ENCODE data around the gene RNF41. TPM values are rescaled to one million over a fixed set of nuclear protein-coding genes. Genes with fewer than 3 reads are reported as not detected.
"Not testable (repeated sequence)": the region's sequence is repeated elsewhere in the genome, so short reads cannot be mapped to it uniquely, and the experiment has no call there.

Gene RNF41
- 42.1 TPM for polyA plus RNA-seq (2013, experiment 1 of 2)
- polyA plus RNA-seq (2013, experiment 2 of 2), result 45.8 TPM

DNA sequence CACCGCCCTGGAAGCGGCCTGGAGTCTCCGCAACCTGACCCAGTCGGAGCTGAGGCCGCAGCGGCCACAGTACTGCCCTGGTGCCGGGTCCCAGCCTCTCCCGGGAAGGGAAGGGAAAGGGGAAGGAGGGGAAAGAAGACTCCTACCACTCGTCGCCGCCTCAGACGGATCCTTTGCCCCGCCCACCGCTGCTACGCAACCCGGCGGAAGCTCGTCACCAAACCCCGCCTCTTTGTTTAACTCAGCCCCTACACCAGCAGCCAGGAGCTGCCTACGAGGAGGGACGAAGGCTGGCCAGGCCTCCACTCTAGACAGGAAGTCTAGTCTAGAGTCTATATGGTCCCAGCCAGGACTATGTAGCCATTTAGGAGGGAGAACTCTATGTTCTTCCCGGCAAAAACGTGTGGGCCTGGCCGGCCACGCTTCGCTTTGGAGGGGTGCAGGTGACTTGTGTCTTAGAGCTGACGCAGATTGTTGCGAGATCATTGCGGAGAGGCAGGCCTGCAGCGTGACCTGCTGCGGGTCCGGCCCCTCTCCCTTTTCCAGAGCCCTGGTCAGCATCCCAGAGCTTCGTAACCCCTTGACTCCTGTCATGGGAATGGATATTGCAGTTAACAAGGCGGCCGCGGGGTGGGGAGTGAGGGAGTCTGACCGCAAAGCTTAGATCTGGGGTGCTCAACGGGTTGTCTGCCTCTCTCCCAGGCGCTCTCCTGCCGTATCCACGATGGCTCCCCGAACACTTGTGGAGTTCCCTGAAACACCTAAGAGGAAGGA lies at the start of gene RNF41:
Gene RNF41 (minus strand): TSS at position 166 of the 774 bp plus-strand sequence. CDS start 7,875 bp downstream, outside the sequence.
- no peak within 1 kb of the TSS for H2BK120ac ChIP-seq (ENCODE audit: low read depth, low read length)
- peak within 1 kb of the TSS; percentile 94 for H3K56ac ChIP-seq (ENCODE audit: low read length)
- peaks cover 3% of the 10 kb centered on the region for H3K79me1 ChIP-seq (ENCODE audit: low read length)
- H3K27me3 ChIP-seq (ENCODE audit: insufficient read depth, low read length, poor library complexity), result no peaks in the 10 kb centered on the region
- H3K36me3 ChIP-seq (ENCODE audit: control insufficient read depth, insufficient read depth, low read length), result no peaks in the 10 kb centered on the region
- peak within 1 kb of the TSS; percentile 84 for H3K27ac ChIP-seq (ENCODE audit: low read depth, low read length)
- no CpG with 5 or more reads among the region's 42 CpGs for WGBS (ENCODE audit: extremely low coverage, insufficient coverage, low lambda C conversion rate)
- no peaks in the 10 kb centered on the region for H3K4me1 ChIP-seq (ENCODE audit: control insufficient read depth, low read depth, low read length)
- H2AK5ac ChIP-seq (ENCODE audit: low read length), result peak within 1 kb of the TSS; percentile 91
- H3K18ac ChIP-seq (ENCODE audit: low read length), result peak within 1 kb of the TSS; percentile 23
- H3K4ac ChIP-seq (ENCODE audit: low read depth, low read length), result peak within 1 kb of the TSS; percentile 28
- H2BK5ac ChIP-seq (ENCODE audit: low read length), result peak within 1 kb of the TSS; percentile 45
- H3K23ac ChIP-seq (ENCODE audit: low read length), result peak within 1 kb of the TSS; percentile 98
- no peak within 1 kb of the TSS for H2BK15ac ChIP-seq (replicated peaks; ENCODE audit: low read depth)
- H3K4me3 ChIP-seq (ENCODE audit: low read length), result peak within 1 kb of the TSS; percentile 95
- peak within 1 kb of the TSS; percentile 43 for H4K8ac ChIP-seq (ENCODE audit: low read depth, low read length)
- peak within 1 kb of the TSS; percentile 92 for H3K9ac ChIP-seq (ENCODE audit: low read length)
- H3K4me2 ChIP-seq (ENCODE audit: low read length), result peak within 1 kb of the TSS; percentile 98
- peaks cover 12% of the 10 kb centered on the region for H3K79me2 ChIP-seq (ENCODE audit: control insufficient read depth, insufficient read depth, low read length)
- DNase-seq, result peak; percentile 99
- H4K5ac ChIP-seq (ENCODE audit: low read length), result no peak within 1 kb of the TSS

GRCh38 chr12:56271031-56271430 lies 49.3 kb upstream of the RNF41 start:
- no peak overlapping the region for H3K27ac ChIP-seq (ENCODE audit: low read depth, low read length)
- H3K4me2 ChIP-seq (ENCODE audit: low read length), result no peak overlapping the region
- no peaks in the 10 kb centered on the region for H3K79me1 ChIP-seq (ENCODE audit: low read length)
- peak; percentile 64 for DNase-seq
- no peaks in the 10 kb centered on the region for H3K4me1 ChIP-seq (ENCODE audit: control insufficient read depth, low read depth, low read length)
- no peak overlapping the region for H3K23ac ChIP-seq (ENCODE audit: low read length)
- no peak overlapping the region for H3K9ac ChIP-seq (ENCODE audit: low read length)
- no peak overlapping the region for H3K18ac ChIP-seq (ENCODE audit: low read length)
- H3K4me3 ChIP-seq (ENCODE audit: low read length), result no peak overlapping the region
- H4K8ac ChIP-seq (ENCODE audit: low read depth, low read length), result no peak overlapping the region
- H2BK120ac ChIP-seq (ENCODE audit: low read depth, low read length), result no peak overlapping the region
- no peaks in the 10 kb centered on the region for H3K27me3 ChIP-seq (ENCODE audit: insufficient read depth, low read length, poor library complexity)
- H2AK5ac ChIP-seq (ENCODE audit: low read length), result no peak overlapping the region
- no peaks in the 10 kb centered on the region for H3K79me2 ChIP-seq (ENCODE audit: control insufficient read depth, insufficient read depth, low read length)
- no peak overlapping the region for H2BK5ac ChIP-seq (ENCODE audit: low read length)
- H4K5ac ChIP-seq (ENCODE audit: low read length), result no peak overlapping the region
- H3K36me3 ChIP-seq (ENCODE audit: control insufficient read depth, insufficient read depth, low read length), result peaks cover 10% of the 10 kb centered on the region
- H3K56ac ChIP-seq (ENCODE audit: low read length), result no peak overlapping the region
- no peak overlapping the region for H2BK15ac ChIP-seq (replicated peaks; ENCODE audit: low read depth)
- WGBS (ENCODE audit: extremely low coverage, insufficient coverage, low lambda C conversion rate), result no CpG with 5 or more reads among the region's 1 CpG
- no peak overlapping the region for H3K4ac ChIP-seq (ENCODE audit: low read depth, low read length)

DNA sequence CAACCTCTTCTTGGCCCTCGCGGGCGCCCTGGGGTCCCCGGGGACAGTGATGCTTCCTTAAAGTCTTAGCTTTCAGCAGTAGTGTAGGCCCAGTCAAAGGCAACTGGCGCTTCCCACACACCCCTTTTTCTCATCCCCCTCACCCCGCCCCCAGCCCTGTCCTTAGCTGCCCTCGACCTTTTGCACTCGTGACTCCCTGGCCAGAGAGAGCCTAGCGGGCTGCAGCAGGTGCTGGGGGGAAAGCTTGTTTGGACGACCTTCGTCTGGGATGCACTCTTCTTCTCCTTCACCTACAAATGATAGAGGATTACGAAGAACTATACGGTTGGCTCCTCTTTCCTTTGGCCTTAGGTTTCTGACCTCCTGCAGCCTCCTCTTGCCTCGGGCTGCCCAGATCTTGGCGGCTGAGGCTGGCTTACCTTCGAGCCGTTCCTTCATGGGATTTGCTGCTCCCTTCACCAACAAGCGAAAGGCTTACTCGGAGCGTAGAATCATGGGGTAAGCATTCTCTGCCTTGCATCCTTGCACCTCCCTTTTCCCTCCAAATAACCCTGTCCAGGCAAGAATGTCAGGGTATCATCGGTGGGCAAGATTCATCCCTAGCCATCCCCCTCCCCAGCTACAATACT lies 45.8 kb upstream of the RNF41 start:
- Histone ChIP-seq H3K9ac (ENCODE audit: low read length) (peak overlapping the region; percentile 33), H3K56ac (ENCODE audit: low read length) (peak overlapping the region; percentile 47), H3K79me2 (ENCODE audit: control insufficient read depth, insufficient read depth, low read length) (no peaks in the 10 kb centered on the region), H2BK5ac (ENCODE audit: low read length) (no peak overlapping the region), H4K8ac (ENCODE audit: low read depth, low read length) (no peak overlapping the region), H3K27me3 (ENCODE audit: insufficient read depth, low read length, poor library complexity) (no peaks in the 10 kb centered on the region), H2BK120ac (ENCODE audit: low read depth, low read length) (no peak overlapping the region), H3K4me2 (ENCODE audit: low read length) (peak overlapping the region; percentile 20), H3K36me3 (ENCODE audit: control insufficient read depth, insufficient read depth, low read length) (no peaks in the 10 kb centered on the region), H3K23ac (ENCODE audit: low read length) (no peak overlapping the region), H3K79me1 (ENCODE audit: low read length) (no peaks in the 10 kb centered on the region), H4K5ac (ENCODE audit: low read length) (no peak overlapping the region), H3K4me1 (ENCODE audit: control insufficient read depth, low read depth, low read length) (no peaks in the 10 kb centered on the region), H2AK5ac (ENCODE audit: low read length) (no peak overlapping the region), H3K4ac (ENCODE audit: low read depth, low read length) (no peak overlapping the region), H3K18ac (ENCODE audit: low read length) (no peak overlapping the region), H2BK15ac (replicated peaks; ENCODE audit: low read depth) (no peak overlapping the region), H3K27ac (ENCODE audit: low read depth, low read length) (no peak overlapping the region), H3K4me3 (ENCODE audit: low read length) (peak overlapping the region; percentile 28)
- WGBS (ENCODE audit: extremely low coverage, insufficient coverage, low lambda C conversion rate), result no CpG with 5 or more reads among the region's 21 CpGs
- peak; percentile 40 for DNase-seq

- H3K18ac ChIP-seq (ENCODE audit: low read length), result no peak within 1 kb of the TSS
- no peak within 1 kb of the TSS for H4K8ac ChIP-seq (ENCODE audit: low read depth, low read length)
- H3K4ac ChIP-seq (ENCODE audit: low read depth, low read length), result no peak within 1 kb of the TSS
- H3K9ac ChIP-seq (ENCODE audit: low read length), result peak within 1 kb of the TSS; percentile 92
- no peaks in the 10 kb centered on the region for H3K4me1 ChIP-seq (ENCODE audit: control insufficient read depth, low read depth, low read length)
- peak within 1 kb of the TSS; percentile 68 for H3K4me2 ChIP-seq (ENCODE audit: low read length)
- no peak within 1 kb of the TSS for H2BK120ac ChIP-seq (ENCODE audit: low read depth, low read length)
- H4K5ac ChIP-seq (ENCODE audit: low read length), result no peak within 1 kb of the TSS
- peak within 1 kb of the TSS; percentile 68 for H3K27ac ChIP-seq (ENCODE audit: low read depth, low read length)
- no peak within 1 kb of the TSS for H2BK15ac ChIP-seq (replicated peaks; ENCODE audit: low read depth)
- no CpG with 5 or more reads among the region's 68 CpGs for WGBS (ENCODE audit: extremely low coverage, insufficient coverage, low lambda C conversion rate)
- peak within 1 kb of the TSS; percentile 73 for H3K4me3 ChIP-seq (ENCODE audit: low read length)
- peak within 1 kb of the TSS; percentile 48 for H2BK5ac ChIP-seq (ENCODE audit: low read length)
- H3K36me3 ChIP-seq (ENCODE audit: control insufficient read depth, insufficient read depth, low read length), result no peaks in the 10 kb centered on the region
- H3K79me2 ChIP-seq (ENCODE audit: control insufficient read depth, insufficient read depth, low read length), result no peaks in the 10 kb centered on the region
- H3K79me1 ChIP-seq (ENCODE audit: low read length), result no peaks in the 10 kb centered on the region
- H3K23ac ChIP-seq (ENCODE audit: low read length), result no peak within 1 kb of the TSS
- H2AK5ac ChIP-seq (ENCODE audit: low read length), result no peak within 1 kb of the TSS
- no peaks in the 10 kb centered on the region for H3K27me3 ChIP-seq (ENCODE audit: insufficient read depth, low read length, poor library complexity)
- H3K56ac ChIP-seq (ENCODE audit: low read length), result peak within 1 kb of the TSS; percentile 97
- peak; percentile 96 for DNase-seq
These were observed 45.1 kb upstream of the RNF41 start, which contains the start of gene COQ10A for GRCh38 chr12:56266693-56267442. Gene COQ10A, plus strand, starts transcription at chr12:56266942. Its CDS starts 177 bp downstream, at chr12:56267119.

- H4K5ac ChIP-seq (ENCODE audit: low read length); DNase-seq; H3K4me1 ChIP-seq (ENCODE audit: control insufficient read depth, low read depth, low read length); H3K18ac ChIP-seq (ENCODE audit: low read length); H2BK15ac ChIP-seq (replicated peaks; ENCODE audit: low read depth); H2BK5ac ChIP-seq (ENCODE audit: low read length); H3K27ac ChIP-seq (ENCODE audit: low read depth, low read length); H4K8ac ChIP-seq (ENCODE audit: low read depth, low read length); H3K79me1 ChIP-seq (ENCODE audit: low read length); H3K27me3 ChIP-seq (ENCODE audit: insufficient read depth, low read length, poor library complexity); H3K23ac ChIP-seq (ENCODE audit: low read length); H3K79me2 ChIP-seq (ENCODE audit: control insufficient read depth, insufficient read depth, low read length); H3K4ac ChIP-seq (ENCODE audit: low read depth, low read length); H2AK5ac ChIP-seq (ENCODE audit: low read length); H3K36me3 ChIP-seq (ENCODE audit: control insufficient read depth, insufficient read depth, low read length); H2BK120ac ChIP-seq (ENCODE audit: low read depth, low read length): not testable (repeated sequence)
- Histone ChIP-seq H3K4me2 (ENCODE audit: low read length) (peak overlapping the region; percentile 68), H3K9ac (ENCODE audit: low read length) (peak overlapping the region; percentile 92), H3K4me3 (ENCODE audit: low read length) (peak overlapping the region; percentile 73), H3K56ac (ENCODE audit: low read length) (peak overlapping the region; percentile 97)
- no CpG with 5 or more reads among the region's 16 CpGs for WGBS (ENCODE audit: extremely low coverage, insufficient coverage, low lambda C conversion rate)
These were observed 44.5 kb upstream of the RNF41 start for GRCh38 chr12:56266068-56266692.

Data from mesendoderm (in vitro differentiated cells).